Uterus (tissue), 2 donors: Measurements from ENCODE around the gene IGFALS.

Source experiments
- CTCF ChIP-seq, 4 experiments: fragments of 200-600 bp in 2 of 4; fragments of 450-650 bp in 2 of 4; sonication (generic) in 2 of 4; IDR thresholded peaks; one replicate each; pipeline ENCODE4 v1.5.1; 2016 to 2019; ENCODE audit warnings: antibody characterized with exemption in 4 of 4, mild to moderate bottlenecking in 2 of 4, moderate library complexity in 1 of 4
- POLR2A ChIP-seq, 2 donors: fragments of 450-650 bp; IDR thresholded peaks; one replicate each; pipeline ENCODE4 v1.6.1; 2016; ENCODE audit warnings: antibody characterized with exemption in 2 of 2, mild to moderate bottlenecking in 1 of 2, moderate library complexity in 1 of 2

GRCh38 chr16:1758923-1759322 lies 34.6 kb downstream of the IGFALS start:
- TF ChIP-seq CTCF (IDR thresholded peaks at IDR 0.05): no peak
- no peak for TF ChIP-seq POLR2A (IDR thresholded peaks at IDR 0.05)
